ENCODE measurements around the gene TNS1. TPM values are rescaled to one million over a fixed set of nuclear protein-coding genes. Genes with fewer than 3 reads are reported as not detected.
A peak's percentile ranks its signal among the peaks of the same experiment; 100 is the strongest.

The TNS1 gene
- total RNA-seq, 4 donors from 2014 or later: 169 to 316 (median 229) TPM

DNA sequence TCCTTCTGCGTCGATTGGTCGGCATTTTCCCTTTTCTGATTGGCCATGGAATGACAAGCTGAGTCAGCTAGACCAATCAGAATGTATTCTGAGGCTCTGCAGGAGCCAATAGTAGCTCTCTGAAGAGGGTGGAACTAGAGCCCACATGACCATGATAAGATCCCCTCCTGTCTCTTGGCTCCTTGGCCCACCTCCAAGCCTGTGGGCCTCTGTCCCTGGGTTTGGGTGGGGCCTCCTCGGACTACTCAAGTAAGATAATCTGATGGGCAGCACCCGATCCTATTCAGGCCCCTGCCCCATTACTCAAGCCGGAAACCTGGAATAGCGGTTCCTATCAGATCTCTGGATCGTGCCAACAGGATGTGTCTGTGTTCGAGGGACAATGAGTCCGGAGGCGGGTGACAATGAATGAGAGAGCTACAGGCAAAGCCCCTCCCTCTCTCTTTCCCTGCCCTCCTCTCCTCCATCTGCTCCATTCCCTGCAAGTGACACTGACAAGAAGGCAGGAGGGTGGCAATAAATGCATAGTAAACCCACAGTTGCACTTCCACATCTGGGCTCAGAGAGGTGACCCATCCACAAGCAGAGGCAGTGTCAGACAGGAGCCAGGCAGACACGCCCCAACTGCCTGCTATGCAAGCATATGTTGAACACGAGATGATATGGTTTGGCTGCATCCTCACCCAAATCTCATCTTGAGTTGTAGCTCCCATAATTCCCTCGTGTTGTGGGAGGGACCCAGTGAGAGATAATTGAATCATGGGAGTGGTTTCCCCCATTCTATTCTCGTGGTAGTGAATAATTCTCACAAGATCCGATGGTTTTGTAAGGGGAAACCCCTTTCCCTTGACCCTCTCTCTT is 114.7 kb downstream of the TNS1 start:
- Histone ChIP-seq H3K4me3 (replicated peaks in 1 of 3) (no peak overlapping the region), H3K36me3 (peaks cover 75 to 83% of the 10 kb centered on the region in 2 donors), H3K4me1 (peaks cover 12 to 28% of the 10 kb centered on the region in 2 donors), H3K27ac (peak overlapping the region in 2 of 3 donors; percentile 27 to 61), H3K9me3 (no peaks in the 10 kb centered on the region), H3K27me3 (no peaks in the 10 kb centered on the region)
- TF ChIP-seq, protein P1, sequence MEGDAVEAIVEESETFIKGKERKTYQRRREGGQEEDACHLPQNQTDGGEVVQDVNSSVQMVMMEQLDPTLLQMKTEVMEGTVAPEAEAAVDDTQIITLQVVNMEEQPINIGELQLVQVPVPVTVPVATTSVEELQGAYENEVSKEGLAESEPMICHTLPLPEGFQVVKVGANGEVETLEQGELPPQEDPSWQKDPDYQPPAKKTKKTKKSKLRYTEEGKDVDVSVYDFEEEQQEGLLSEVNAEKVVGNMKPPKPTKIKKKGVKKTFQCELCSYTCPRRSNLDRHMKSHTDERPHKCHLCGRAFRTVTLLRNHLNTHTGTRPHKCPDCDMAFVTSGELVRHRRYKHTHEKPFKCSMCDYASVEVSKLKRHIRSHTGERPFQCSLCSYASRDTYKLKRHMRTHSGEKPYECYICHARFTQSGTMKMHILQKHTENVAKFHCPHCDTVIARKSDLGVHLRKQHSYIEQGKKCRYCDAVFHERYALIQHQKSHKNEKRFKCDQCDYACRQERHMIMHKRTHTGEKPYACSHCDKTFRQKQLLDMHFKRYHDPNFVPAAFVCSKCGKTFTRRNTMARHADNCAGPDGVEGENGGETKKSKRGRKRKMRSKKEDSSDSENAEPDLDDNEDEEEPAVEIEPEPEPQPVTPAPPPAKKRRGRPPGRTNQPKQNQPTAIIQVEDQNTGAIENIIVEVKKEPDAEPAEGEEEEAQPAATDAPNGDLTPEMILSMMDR (IDR thresholded peaks at IDR 0.05): no peak
- TF ChIP-seq POLR2A (IDR thresholded peaks at IDR 0.05): no peak
- 70 to 72% methylated on average over 15 to 16 of the region's 16 CpGs for WGBS, 2 donors
- DNase-seq: no peak
- intact Hi-C loops (cut with DNase I): loop anchor here (5.0 kb wide), 2 partner anchors 96 to 99 kb away; no protein-coding TSS in a partner anchor

DNA sequence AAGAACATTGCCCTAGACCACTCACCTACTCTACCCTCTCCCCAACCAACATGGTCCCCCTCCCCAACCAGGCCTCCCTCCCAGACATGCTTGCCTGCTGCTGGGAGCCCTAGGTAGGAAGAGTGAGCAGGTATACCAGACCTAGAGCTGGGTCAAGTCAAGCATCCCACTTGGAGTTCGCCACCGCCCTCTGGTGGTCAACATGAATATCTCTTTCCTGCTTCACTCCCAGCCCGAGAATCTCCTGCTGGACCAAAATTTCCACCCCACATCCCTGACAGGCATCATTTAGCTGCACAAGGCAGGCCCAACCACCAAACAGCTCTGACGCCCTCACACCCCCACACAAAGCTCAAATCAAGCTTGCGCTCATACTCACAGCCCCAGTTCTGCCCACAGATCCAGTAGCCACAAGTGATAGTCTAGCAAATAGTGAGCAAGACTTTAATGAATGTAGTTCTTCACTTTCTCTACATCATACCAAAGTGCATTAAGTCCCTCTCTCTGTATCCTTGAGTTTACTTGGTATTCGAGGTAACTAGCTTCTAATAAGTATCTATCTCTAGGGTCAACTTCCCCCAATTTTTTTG is 116.0 kb downstream of the TNS1 start:
- TF ChIP-seq POLR2A (IDR thresholded peaks at IDR 0.05): no peak
- TF ChIP-seq, protein P1 (IDR thresholded peaks at IDR 0.05): peak; percentile 58 to 84 (median 72)
- H3K27me3 ChIP-seq: no peaks in the 10 kb centered on the region
- H3K9me3 ChIP-seq: no peaks in the 10 kb centered on the region
- peaks cover 63 to 79% of the 10 kb centered on the region in 2 donors for H3K36me3 ChIP-seq
- WGBS, 2 donors: 32 to 37% methylated on average over 6 of the region's 6 CpGs
- H3K27ac ChIP-seq: peak overlapping the region in 2 of 3 donors; percentile 18 to 61
- peaks cover 17 to 36% of the 10 kb centered on the region in 2 donors for H3K4me1 ChIP-seq
- DNase-seq: peak; percentile 82 to 89
- intact Hi-C loops (cut with DNase I): loop anchor here (5.0 kb wide), 2 partner anchors 95 to 100 kb away; no protein-coding TSS in a partner anchor
- no peak overlapping the region for H3K4me3 ChIP-seq (replicated peaks in 1 of 3)

DNA sequence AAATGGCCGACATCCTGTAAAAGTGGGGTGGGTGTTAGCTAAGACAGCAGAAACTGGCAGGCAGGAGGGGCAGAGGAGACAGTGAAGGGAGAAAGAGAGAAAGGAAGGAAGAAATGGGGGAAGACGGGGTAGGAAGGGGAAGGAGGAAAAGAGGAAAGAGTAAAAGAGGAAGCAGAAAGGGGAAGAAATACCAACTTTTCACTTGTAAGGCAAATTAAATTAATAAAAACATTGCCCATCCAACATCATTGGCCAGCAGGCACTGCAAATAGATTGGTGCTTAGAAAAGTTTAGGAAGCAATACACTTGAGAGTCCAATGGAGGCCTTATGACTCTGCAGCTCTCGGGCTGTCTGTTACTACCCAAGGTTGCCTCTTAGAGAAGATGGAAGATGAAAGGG is 116.7 kb downstream of the TNS1 start:
- Histone ChIP-seq H3K27ac (no peak overlapping the region), H3K36me3 (peaks cover 60 to 71% of the 10 kb centered on the region in 2 donors), H3K4me3 (replicated peaks in 1 of 3) (no peak overlapping the region), H3K27me3 (no peaks in the 10 kb centered on the region), H3K4me1 (peaks cover 18 to 37% of the 10 kb centered on the region in 2 donors), H3K9me3 (no peaks in the 10 kb centered on the region)
- no peak for DNase-seq
- TF ChIP-seq POLR2A (IDR thresholded peaks at IDR 0.05): no peak
- TF ChIP-seq, protein P1 (IDR thresholded peaks at IDR 0.05): no peak
- intact Hi-C loops (cut with DNase I): loop anchor here (5.0 kb wide), 2 partner anchors 94 to 101 kb away; no protein-coding TSS in a partner anchor
- WGBS, 2 donors: 89 to 90% methylated on average over 3 of the region's 3 CpGs

GRCh38 chr2:217884985-217885384 is 117.8 kb downstream of the TNS1 start:
- H3K27ac ChIP-seq: peak overlapping the region in 1 of 3 donors; percentile 33
- no peaks in the 10 kb centered on the region for H3K9me3 ChIP-seq
- 95 to 99% methylated on average over 8 of the region's 8 CpGs for WGBS, 2 donors
- H3K4me3 ChIP-seq (replicated peaks in 1 of 3): no peak overlapping the region
- no peak for TF ChIP-seq POLR2A (IDR thresholded peaks at IDR 0.05)
- TF ChIP-seq, protein P1 (IDR thresholded peaks at IDR 0.05): no peak
- H3K36me3 ChIP-seq: peaks cover 60 to 70% of the 10 kb centered on the region in 2 donors
- H3K4me1 ChIP-seq: peaks cover 9 to 36% of the 10 kb centered on the region in 2 donors
- no peak for DNase-seq
- intact Hi-C loops (cut with DNase I): loop anchor here (5.0 kb wide), 2 partner anchors 93 to 102 kb away; no protein-coding TSS in a partner anchor
- H3K27me3 ChIP-seq: no peaks in the 10 kb centered on the region

Measured in thyroid gland (tissue), 4 donors.